ENCODE results near the gene CLDN19.

DNA sequence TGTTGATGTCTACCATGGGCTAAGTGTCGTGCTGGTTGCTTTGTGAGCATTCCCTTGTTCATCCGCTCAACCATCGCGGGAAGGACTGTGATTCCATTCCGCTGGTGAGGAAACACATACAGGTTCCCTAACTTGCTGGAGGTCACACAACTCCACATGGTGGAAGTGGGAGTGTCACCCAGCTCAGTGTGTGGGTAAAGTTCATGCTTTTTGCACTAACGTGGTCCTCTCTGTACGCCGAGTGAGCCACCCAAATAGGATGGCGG is 4.0 kb upstream of the CLDN19 start:
- TF ChIP-seq, protein P1, sequence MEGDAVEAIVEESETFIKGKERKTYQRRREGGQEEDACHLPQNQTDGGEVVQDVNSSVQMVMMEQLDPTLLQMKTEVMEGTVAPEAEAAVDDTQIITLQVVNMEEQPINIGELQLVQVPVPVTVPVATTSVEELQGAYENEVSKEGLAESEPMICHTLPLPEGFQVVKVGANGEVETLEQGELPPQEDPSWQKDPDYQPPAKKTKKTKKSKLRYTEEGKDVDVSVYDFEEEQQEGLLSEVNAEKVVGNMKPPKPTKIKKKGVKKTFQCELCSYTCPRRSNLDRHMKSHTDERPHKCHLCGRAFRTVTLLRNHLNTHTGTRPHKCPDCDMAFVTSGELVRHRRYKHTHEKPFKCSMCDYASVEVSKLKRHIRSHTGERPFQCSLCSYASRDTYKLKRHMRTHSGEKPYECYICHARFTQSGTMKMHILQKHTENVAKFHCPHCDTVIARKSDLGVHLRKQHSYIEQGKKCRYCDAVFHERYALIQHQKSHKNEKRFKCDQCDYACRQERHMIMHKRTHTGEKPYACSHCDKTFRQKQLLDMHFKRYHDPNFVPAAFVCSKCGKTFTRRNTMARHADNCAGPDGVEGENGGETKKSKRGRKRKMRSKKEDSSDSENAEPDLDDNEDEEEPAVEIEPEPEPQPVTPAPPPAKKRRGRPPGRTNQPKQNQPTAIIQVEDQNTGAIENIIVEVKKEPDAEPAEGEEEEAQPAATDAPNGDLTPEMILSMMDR (IDR thresholded peaks at IDR 0.05), result no peak
- TF ChIP-seq HDAC2 (IDR thresholded peaks at IDR 0.05) (no peak), MAZ (IDR thresholded peaks at IDR 0.05; ENCODE audit: borderline replicate concordance, low read depth, low read length) (no peak), POLR2A (IDR thresholded peaks at IDR 0.05; ENCODE audit: low read length) (no peak), EP300 (IDR thresholded peaks at IDR 0.05) (no peak), RFX5 (IDR thresholded peaks at IDR 0.05) (no peak), NPAS2 (CRISPR knock-in tag; IDR thresholded peaks at IDR 0.05; ENCODE audit: borderline replicate concordance) (no peak), NFE2L2 (conservative IDR thresholded peaks at IDR 0.05; ENCODE audit: low read length) (no peak), CEBPB (IDR thresholded peaks at IDR 0.05) (no peak)
- TF ChIP-seq, protein P2, sequence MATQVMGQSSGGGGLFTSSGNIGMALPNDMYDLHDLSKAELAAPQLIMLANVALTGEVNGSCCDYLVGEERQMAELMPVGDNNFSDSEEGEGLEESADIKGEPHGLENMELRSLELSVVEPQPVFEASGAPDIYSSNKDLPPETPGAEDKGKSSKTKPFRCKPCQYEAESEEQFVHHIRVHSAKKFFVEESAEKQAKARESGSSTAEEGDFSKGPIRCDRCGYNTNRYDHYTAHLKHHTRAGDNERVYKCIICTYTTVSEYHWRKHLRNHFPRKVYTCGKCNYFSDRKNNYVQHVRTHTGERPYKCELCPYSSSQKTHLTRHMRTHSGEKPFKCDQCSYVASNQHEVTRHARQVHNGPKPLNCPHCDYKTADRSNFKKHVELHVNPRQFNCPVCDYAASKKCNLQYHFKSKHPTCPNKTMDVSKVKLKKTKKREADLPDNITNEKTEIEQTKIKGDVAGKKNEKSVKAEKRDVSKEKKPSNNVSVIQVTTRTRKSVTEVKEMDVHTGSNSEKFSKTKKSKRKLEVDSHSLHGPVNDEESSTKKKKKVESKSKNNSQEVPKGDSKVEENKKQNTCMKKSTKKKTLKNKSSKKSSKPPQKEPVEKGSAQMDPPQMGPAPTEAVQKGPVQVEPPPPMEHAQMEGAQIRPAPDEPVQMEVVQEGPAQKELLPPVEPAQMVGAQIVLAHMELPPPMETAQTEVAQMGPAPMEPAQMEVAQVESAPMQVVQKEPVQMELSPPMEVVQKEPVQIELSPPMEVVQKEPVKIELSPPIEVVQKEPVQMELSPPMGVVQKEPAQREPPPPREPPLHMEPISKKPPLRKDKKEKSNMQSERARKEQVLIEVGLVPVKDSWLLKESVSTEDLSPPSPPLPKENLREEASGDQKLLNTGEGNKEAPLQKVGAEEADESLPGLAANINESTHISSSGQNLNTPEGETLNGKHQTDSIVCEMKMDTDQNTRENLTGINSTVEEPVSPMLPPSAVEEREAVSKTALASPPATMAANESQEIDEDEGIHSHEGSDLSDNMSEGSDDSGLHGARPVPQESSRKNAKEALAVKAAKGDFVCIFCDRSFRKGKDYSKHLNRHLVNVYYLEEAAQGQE (IDR thresholded peaks at IDR 0.05), result no peak
- TF ChIP-seq, protein P3, sequence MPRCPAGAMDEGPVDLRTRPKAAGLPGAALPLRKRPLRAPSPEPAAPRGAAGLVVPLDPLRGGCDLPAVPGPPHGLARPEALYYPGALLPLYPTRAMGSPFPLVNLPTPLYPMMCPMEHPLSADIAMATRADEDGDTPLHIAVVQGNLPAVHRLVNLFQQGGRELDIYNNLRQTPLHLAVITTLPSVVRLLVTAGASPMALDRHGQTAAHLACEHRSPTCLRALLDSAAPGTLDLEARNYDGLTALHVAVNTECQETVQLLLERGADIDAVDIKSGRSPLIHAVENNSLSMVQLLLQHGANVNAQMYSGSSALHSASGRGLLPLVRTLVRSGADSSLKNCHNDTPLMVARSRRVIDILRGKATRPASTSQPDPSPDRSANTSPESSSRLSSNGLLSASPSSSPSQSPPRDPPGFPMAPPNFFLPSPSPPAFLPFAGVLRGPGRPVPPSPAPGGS (IDR thresholded peaks at IDR 0.05), result no peak
- TF ChIP-seq, protein P4, sequence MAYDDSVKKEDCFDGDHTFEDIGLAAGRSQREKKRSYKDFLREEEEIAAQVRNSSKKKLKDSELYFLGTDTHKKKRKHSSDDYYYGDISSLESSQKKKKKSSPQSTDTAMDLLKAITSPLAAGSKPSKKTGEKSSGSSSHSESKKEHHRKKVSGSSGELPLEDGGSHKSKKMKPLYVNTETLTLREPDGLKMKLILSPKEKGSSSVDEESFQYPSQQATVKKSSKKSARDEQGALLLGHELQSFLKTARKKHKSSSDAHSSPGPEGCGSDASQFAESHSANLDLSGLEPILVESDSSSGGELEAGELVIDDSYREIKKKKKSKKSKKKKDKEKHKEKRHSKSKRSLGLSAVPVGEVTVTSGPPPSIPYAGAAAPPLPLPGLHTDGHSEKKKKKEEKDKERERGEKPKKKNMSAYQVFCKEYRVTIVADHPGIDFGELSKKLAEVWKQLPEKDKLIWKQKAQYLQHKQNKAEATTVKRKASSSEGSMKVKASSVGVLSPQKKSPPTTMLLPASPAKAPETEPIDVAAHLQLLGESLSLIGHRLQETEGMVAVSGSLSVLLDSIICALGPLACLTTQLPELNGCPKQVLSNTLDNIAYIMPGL (CRISPR knock-in tag; IDR thresholded peaks at IDR 0.05; ENCODE audit: borderline replicate concordance), result no peak
- TF ChIP-seq, protein P5, sequence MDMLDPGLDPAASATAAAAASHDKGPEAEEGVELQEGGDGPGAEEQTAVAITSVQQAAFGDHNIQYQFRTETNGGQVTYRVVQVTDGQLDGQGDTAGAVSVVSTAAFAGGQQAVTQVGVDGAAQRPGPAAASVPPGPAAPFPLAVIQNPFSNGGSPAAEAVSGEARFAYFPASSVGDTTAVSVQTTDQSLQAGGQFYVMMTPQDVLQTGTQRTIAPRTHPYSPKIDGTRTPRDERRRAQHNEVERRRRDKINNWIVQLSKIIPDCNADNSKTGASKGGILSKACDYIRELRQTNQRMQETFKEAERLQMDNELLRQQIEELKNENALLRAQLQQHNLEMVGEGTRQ (IDR thresholded peaks at IDR 0.05), result no peak

Data from A549 (cell line).